Measurements from ENCODE around the gene SMYD3.

SMYD3 gene

GRCh38 chr1:245810181-245810769, 696.8 kb downstream of the SMYD3 start:
- H3K4me3 ChIP-seq, result no peak overlapping the region
- in situ Hi-C loops (cut with MboI; ENCODE audit: low sequenced_read_pairs), result no loop called here
- H3K4me1 ChIP-seq, result no peaks in the 10 kb centered on the region
- no peaks in the 10 kb centered on the region for H3K27me3 ChIP-seq (ENCODE audit: low read depth)
- no peaks in the 10 kb centered on the region for H3K36me3 ChIP-seq (replicated peaks)
- DNase-seq (ENCODE audit: low spot score in 2 of 2), result no peak
- H3K9me3 ChIP-seq, result no peaks in the 10 kb centered on the region

GRCh38 chr1:245809361-245809760, 697.7 kb downstream of the SMYD3 start:
- no peaks in the 10 kb centered on the region for H3K9me3 ChIP-seq
- no peak overlapping the region for H3K4me3 ChIP-seq
- H3K27me3 ChIP-seq (ENCODE audit: low read depth), result no peaks in the 10 kb centered on the region
- in situ Hi-C loops (cut with MboI; ENCODE audit: low sequenced_read_pairs), result no loop called here
- no peaks in the 10 kb centered on the region for H3K4me1 ChIP-seq
- no peak for DNase-seq (ENCODE audit: low spot score in 2 of 2)
- H3K36me3 ChIP-seq (replicated peaks), result no peaks in the 10 kb centered on the region

GRCh38 chr1:245807954-245808719, 698.9 kb downstream of the SMYD3 start:
- no peaks in the 10 kb centered on the region for H3K4me1 ChIP-seq
- H3K4me3 ChIP-seq, result no peak overlapping the region
- in situ Hi-C loops (cut with MboI; ENCODE audit: low sequenced_read_pairs), result no loop called here
- DNase-seq (ENCODE audit: low spot score in 2 of 2), result no peak
- H3K36me3 ChIP-seq (replicated peaks), result no peaks in the 10 kb centered on the region
- H3K9me3 ChIP-seq, result no peaks in the 10 kb centered on the region
- H3K27me3 ChIP-seq (ENCODE audit: low read depth), result no peaks in the 10 kb centered on the region

- no peaks in the 10 kb centered on the region for H3K4me1 ChIP-seq
- in situ Hi-C loops (cut with MboI; ENCODE audit: low sequenced_read_pairs), result no loop called here
- H3K36me3 ChIP-seq (replicated peaks), result no peaks in the 10 kb centered on the region
- H3K4me3 ChIP-seq, result no peak overlapping the region
- no peaks in the 10 kb centered on the region for H3K9me3 ChIP-seq
- no peaks in the 10 kb centered on the region for H3K27me3 ChIP-seq (ENCODE audit: low read depth)
- DNase-seq (ENCODE audit: low spot score in 2 of 2), result no peak
Measured at GRCh38 chr1:245807306-245807705, 699.8 kb downstream of the SMYD3 start.

DNA sequence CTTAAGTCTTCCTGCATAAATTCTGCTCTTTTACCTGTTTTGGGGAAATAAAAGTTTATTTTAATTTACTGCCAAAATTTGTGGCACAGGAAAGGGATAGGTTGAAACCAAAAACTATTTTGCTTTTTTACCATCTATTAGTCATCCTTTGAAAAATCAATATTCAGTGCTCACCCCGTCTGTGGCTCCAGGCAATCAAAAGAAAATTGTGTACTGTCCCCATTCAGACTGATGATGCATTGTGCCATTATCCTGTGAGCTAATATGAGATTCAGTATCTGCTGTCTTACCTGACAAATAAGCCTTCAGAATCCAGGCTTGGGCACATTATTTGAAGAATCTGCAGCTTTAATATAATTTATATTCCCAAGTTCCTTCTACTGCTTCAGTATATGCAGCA, 701.5 kb downstream of the SMYD3 start:
- Histone ChIP-seq H3K4me1 (no peaks in the 10 kb centered on the region), H3K36me3 (replicated peaks) (no peaks in the 10 kb centered on the region), H3K4me3 (no peak overlapping the region), H3K9me3 (no peaks in the 10 kb centered on the region), H3K27me3 (ENCODE audit: low read depth) (no peaks in the 10 kb centered on the region)
- no peak for DNase-seq (ENCODE audit: low spot score in 2 of 2)
- in situ Hi-C loops (cut with MboI; ENCODE audit: low sequenced_read_pairs), result no loop called here

GRCh38 chr1:245804696-245805095, 702.4 kb downstream of the SMYD3 start:
- H3K4me1 ChIP-seq, result no peaks in the 10 kb centered on the region
- H3K4me3 ChIP-seq, result no peak overlapping the region
- DNase-seq (ENCODE audit: low spot score in 2 of 2), result no peak
- in situ Hi-C loops (cut with MboI; ENCODE audit: low sequenced_read_pairs), result no loop called here
- no peaks in the 10 kb centered on the region for H3K27me3 ChIP-seq (ENCODE audit: low read depth)
- no peaks in the 10 kb centered on the region for H3K36me3 ChIP-seq (replicated peaks)
- H3K9me3 ChIP-seq, result no peaks in the 10 kb centered on the region

- no peaks in the 10 kb centered on the region for H3K4me1 ChIP-seq
- no peaks in the 10 kb centered on the region for H3K9me3 ChIP-seq
- H3K27me3 ChIP-seq (ENCODE audit: low read depth), result no peaks in the 10 kb centered on the region
- no peak for DNase-seq (ENCODE audit: low spot score in 2 of 2)
- no peak overlapping the region for H3K4me3 ChIP-seq
- in situ Hi-C loops (cut with MboI; ENCODE audit: low sequenced_read_pairs), result no loop called here
- no peaks in the 10 kb centered on the region for H3K36me3 ChIP-seq (replicated peaks)
Measured at GRCh38 chr1:245803666-245804037, 703.4 kb downstream of the SMYD3 start.

- H3K36me3 ChIP-seq (replicated peaks), result no peaks in the 10 kb centered on the region
- in situ Hi-C loops (cut with MboI; ENCODE audit: low sequenced_read_pairs), result no loop called here
- H3K4me1 ChIP-seq, result no peaks in the 10 kb centered on the region
- no peaks in the 10 kb centered on the region for H3K27me3 ChIP-seq (ENCODE audit: low read depth)
- H3K4me3 ChIP-seq, result no peak overlapping the region
- H3K9me3 ChIP-seq, result no peaks in the 10 kb centered on the region
- DNase-seq (ENCODE audit: low spot score in 2 of 2), result no peak
Measured at GRCh38 chr1:245802941-245803665, 704.0 kb downstream of the SMYD3 start.

DNA sequence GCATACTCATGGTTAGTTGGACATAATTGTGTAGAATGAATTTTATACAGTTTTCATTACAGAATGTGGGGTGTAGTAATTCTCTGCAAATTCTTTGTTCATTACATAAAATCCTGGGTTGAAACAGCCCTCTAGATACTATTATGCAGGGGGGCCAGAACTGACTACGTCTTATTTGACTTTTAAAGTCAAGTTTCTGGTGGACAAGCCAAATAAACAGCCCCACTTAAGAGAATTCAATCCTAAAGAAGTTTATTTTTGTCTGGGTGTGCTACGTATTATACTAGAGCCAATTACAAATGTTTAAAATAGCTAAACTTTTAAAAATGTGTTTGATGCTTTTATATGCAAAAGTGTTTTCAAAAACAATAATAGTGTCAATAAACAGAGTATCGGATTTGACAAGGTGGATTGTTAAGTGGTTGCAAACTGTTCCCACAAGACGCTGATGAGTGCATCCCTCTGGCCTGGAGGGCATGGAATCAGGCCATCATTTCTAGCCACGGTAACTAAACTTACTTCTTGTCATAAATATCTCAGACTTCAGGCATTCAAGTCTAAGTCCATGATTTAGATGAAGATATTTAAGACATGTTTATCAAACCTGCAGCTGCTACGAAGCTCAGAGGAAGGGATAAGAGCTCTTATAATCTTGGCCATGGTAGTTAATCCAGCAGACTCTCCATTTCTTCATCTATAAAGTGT, 706.0 kb downstream of the SMYD3 start:
- H3K4me1 ChIP-seq, result no peaks in the 10 kb centered on the region
- no peak overlapping the region for H3K4me3 ChIP-seq
- H3K36me3 ChIP-seq (replicated peaks), result no peaks in the 10 kb centered on the region
- in situ Hi-C loops (cut with MboI; ENCODE audit: low sequenced_read_pairs), result no loop called here
- no peak for DNase-seq (ENCODE audit: low spot score in 2 of 2)
- H3K9me3 ChIP-seq, result no peaks in the 10 kb centered on the region
- no peaks in the 10 kb centered on the region for H3K27me3 ChIP-seq (ENCODE audit: low read depth)

- Histone ChIP-seq H3K27me3 (ENCODE audit: low read depth) (no peaks in the 10 kb centered on the region), H3K9me3 (no peaks in the 10 kb centered on the region), H3K36me3 (replicated peaks) (no peaks in the 10 kb centered on the region), H3K4me3 (no peak overlapping the region), H3K4me1 (no peaks in the 10 kb centered on the region)
- no peak for DNase-seq (ENCODE audit: low spot score in 2 of 2)
- in situ Hi-C loops (cut with MboI; ENCODE audit: low sequenced_read_pairs), result no loop called here
Measured at GRCh38 chr1:245798349-245798711, 708.7 kb downstream of the SMYD3 start.

DNA sequence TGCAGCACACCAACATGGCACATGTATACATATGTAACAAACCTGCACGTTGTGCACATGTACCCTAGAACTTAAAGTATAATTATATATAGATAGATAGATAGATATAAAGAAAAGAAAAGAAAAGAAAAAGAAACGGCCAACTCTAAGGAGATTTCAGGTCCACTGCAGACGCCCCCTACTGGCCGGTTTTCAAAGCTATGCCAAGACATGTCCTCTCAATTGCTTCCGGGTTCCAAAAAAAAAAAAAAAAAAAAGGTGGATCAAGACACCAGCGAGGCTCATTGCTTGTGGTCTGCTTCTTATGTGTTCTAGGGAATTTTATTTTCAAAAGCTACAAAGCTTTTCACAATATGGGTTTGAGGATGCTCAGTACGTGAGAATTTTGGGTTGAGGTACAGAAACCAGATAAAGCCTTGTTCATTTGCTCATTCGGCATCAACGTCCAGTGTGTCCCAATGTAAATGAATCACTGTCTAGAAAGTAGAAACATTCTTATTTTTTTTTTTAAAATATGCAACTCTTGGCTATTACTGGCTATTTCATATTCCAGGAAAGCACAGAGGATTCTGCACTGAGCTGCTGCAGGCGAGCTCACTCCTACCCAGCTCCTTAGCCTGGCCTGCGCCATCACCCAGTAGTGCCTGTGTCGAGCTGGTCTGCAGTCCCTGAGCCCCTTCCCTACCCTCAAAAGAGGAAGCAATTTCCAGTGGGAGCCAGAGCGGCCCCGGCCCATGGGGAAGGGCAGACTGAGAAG, 709.3 kb downstream of the SMYD3 start:
- Histone ChIP-seq H3K27me3 (ENCODE audit: low read depth) (no peaks in the 10 kb centered on the region), H3K4me3 (no peak overlapping the region), H3K4me1 (no peaks in the 10 kb centered on the region), H3K36me3 (replicated peaks) (no peaks in the 10 kb centered on the region), H3K9me3 (no peaks in the 10 kb centered on the region)
- in situ Hi-C loops (cut with MboI; ENCODE audit: low sequenced_read_pairs), result no loop called here
- peak in 1 of 2 experiments; percentile 77 for DNase-seq (ENCODE audit: low spot score in 2 of 2)

- no peaks in the 10 kb centered on the region for H3K36me3 ChIP-seq (replicated peaks)
- no peaks in the 10 kb centered on the region for H3K27me3 ChIP-seq (ENCODE audit: low read depth)
- no peaks in the 10 kb centered on the region for H3K9me3 ChIP-seq
- no peak for DNase-seq (ENCODE audit: low spot score in 2 of 2)
- in situ Hi-C loops (cut with MboI; ENCODE audit: low sequenced_read_pairs), result no loop called here
- no peaks in the 10 kb centered on the region for H3K4me1 ChIP-seq
- H3K4me3 ChIP-seq, result no peak overlapping the region
Measured at GRCh38 chr1:245791410-245792312, 715.4 kb downstream of the SMYD3 start.

DNA sequence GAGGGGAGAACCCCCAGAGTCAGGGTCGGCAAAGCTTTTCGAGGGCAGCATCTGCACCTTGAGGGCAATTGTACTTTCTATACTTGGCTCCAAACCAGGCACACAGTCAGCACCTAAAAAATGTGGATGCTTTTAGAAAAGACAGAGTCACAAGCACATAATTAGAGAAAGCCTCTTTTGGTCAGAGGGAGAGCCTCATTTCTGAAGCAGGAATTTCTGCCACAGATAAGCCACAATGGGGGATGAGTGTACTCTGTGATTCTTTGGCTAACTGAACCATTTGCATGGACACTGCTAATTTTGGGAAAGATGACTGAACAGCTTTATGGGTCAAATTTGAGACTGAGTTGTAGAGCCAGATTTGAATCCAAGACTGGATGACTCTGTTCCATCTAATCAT, 716.6 kb downstream of the SMYD3 start:
- H3K9me3 ChIP-seq, result no peaks in the 10 kb centered on the region
- H3K4me3 ChIP-seq, result no peak overlapping the region
- H3K36me3 ChIP-seq (replicated peaks), result no peaks in the 10 kb centered on the region
- no peak for DNase-seq (ENCODE audit: low spot score in 2 of 2)
- no peaks in the 10 kb centered on the region for H3K27me3 ChIP-seq (ENCODE audit: low read depth)
- in situ Hi-C loops (cut with MboI; ENCODE audit: low sequenced_read_pairs), result no loop called here
- no peaks in the 10 kb centered on the region for H3K4me1 ChIP-seq

Data from HAP-1 (cell line).